ENCODE data around the gene ALS2CL.

GRCh38 chr3:46651084-46651483 lies 42.4 kb downstream of the ALS2CL start:
- no peak for TF ChIP-seq TAF1 (IDR thresholded peaks at IDR 0.05; ENCODE audit: low read depth)
- TF ChIP-seq CEBPB (IDR thresholded peaks at IDR 0.05): no peak
- no peak for TF ChIP-seq EP300 (IDR thresholded peaks at IDR 0.05; ENCODE audit: borderline replicate concordance)
- TF ChIP-seq MAX (IDR thresholded peaks at IDR 0.05): no peak
- TF ChIP-seq NFIC (IDR thresholded peaks at IDR 0.05): no peak
- no peak for TF ChIP-seq REST (IDR thresholded peaks at IDR 0.05; ENCODE audit: low read depth)
- no peak for TF ChIP-seq CREB1 (IDR thresholded peaks at IDR 0.05; ENCODE audit: low read depth)
- TF ChIP-seq YY1 (IDR thresholded peaks at IDR 0.05; ENCODE audit: low read depth): no peak
- TF ChIP-seq EGR1 (IDR thresholded peaks at IDR 0.05): no peak
- TF ChIP-seq ZBTB7A (IDR thresholded peaks at IDR 0.05; ENCODE audit: low read depth): no peak

Measured in Ishikawa (cell line).